Fibroblast of villous mesenchyme (primary cell): Measurements from ENCODE around the gene LMAN2. TPM values are rescaled to one million over a fixed set of nuclear protein-coding genes. Genes with fewer than 3 reads are reported as not detected.
"Not testable (repeated sequence)": the region's sequence is repeated elsewhere in the genome, so short reads cannot be mapped to it uniquely, and the experiment has no call there.

ENCODE experiments used
- DNase-seq: peaks from one replicate; pipeline ENCODE4 v3.0.0-alpha.2; 2010; ENCODE audit warnings: low read depth
- H3K4me3 ChIP-seq: 2 replicates; pipeline ENCODE4 v1.5.1; 2011; ENCODE audit warnings: low read depth, mild to moderate bottlenecking, low read length
- total RNA-seq: library from RNA; depleted of rRNA; stranded (reverse); fragments of >200 nt; gene quantifications from 2 replicates; pipeline ENCODE4 v1.2.3, GENCODE V29; 2012
- TF ChIP-seq, protein P1 (sequence below): IDR thresholded peaks from 2 replicates; pipeline ENCODE4 v1.5.1; 2012; ENCODE audit warnings: low read depth, mild to moderate bottlenecking, low read length; ENCODE audit not compliant: insufficient read depth

LMAN2 gene
- total RNA-seq, 1 donor: 284 TPM

DNA sequence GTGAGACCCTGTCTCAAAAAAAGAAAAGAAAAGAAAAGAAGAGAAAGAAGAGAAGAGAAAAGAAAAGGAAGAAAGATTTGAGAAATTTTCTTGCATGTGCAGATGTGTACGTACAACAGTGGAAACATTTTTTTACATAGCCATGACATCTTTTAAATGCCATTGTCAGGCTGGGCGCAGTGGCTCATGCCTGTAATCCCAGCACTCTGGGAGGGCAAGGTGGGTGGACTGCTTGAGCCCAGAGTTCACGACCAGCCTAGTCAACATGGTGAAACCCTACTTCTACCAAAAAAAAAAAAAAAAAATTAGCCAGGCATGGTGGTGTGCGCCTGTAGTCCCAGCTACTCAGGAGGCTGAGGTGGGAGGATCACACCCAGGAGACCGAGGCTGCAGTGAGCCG is 6.6 kb downstream of the LMAN2 start:
- no peak overlapping the region for H3K4me3 ChIP-seq
- TF ChIP-seq, protein P1, sequence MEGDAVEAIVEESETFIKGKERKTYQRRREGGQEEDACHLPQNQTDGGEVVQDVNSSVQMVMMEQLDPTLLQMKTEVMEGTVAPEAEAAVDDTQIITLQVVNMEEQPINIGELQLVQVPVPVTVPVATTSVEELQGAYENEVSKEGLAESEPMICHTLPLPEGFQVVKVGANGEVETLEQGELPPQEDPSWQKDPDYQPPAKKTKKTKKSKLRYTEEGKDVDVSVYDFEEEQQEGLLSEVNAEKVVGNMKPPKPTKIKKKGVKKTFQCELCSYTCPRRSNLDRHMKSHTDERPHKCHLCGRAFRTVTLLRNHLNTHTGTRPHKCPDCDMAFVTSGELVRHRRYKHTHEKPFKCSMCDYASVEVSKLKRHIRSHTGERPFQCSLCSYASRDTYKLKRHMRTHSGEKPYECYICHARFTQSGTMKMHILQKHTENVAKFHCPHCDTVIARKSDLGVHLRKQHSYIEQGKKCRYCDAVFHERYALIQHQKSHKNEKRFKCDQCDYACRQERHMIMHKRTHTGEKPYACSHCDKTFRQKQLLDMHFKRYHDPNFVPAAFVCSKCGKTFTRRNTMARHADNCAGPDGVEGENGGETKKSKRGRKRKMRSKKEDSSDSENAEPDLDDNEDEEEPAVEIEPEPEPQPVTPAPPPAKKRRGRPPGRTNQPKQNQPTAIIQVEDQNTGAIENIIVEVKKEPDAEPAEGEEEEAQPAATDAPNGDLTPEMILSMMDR: no peak
- no peak for DNase-seq

DNA sequence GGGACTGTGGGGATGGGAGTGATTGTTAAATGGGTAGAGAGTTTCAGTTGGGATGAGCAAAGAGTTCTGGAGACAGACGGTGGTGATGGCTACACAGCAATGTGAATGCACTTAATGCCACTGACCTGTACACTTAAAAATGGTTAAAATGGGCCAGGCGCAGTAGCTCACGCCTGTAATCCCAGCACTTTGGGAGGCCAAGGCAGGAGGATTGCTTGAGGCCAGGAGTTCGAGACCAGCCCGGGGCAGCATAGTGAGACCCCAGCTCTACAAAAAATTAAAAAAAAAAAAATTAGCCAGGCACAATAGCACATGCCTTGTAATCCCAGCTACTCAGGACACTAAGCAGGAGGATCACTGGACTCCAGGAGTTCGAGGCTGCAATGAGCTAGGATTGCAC is 7.7 kb downstream of the LMAN2 start:
- TF ChIP-seq, protein P1: no peak
- H3K4me3 ChIP-seq: no peak overlapping the region
- DNase-seq: no peak

DNA sequence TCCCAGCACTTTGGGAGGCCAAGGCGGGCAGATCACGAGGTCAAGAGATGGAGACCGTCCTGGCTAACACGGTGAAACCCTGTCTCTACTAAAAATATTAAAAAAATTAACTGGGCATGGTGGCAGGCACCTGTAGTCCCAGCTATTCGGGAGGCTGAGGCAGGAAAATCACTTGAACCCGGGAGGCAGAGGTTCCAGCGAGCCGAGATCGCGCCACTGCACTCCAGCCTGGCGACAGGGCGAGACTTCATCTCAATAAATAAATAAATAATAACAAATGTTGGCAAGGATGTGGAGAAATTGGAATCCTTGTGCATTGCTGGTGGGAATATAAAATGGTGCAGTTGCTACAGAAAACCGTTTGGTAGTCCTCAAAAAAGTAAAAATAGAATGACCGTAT is 8.5 kb downstream of the LMAN2 start:
- H3K4me3 ChIP-seq, DNase-seq: not testable (repeated sequence)

DNA sequence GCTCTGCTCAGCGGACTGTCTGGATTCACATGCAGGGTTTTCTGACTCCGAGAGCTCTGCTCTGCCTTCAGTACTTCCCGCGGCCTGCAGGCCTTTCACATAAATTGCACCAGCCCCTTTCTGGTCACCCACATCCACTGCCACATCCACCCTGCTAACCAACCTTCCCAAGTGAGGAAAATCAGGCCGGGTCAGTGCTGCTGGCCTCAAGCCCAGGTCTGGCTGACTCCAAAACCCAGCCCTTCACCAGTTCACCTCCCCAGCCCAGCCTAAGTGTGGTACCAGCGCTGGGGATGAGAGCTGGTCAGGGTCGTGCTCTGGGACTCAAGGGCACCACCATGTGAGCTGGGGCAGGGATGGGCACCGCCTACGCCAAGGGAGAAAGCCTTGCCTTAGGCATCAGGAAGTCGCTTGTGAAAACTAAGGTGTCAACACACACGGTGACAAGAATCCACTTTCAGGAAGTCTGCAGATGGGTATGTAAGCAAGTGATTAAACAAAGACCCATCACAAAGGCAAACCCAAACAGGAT is 12.3 kb downstream of the LMAN2 start:
- TF ChIP-seq, protein P1: no peak
- no peak overlapping the region for H3K4me3 ChIP-seq
- DNase-seq: peak; percentile 22

DNA sequence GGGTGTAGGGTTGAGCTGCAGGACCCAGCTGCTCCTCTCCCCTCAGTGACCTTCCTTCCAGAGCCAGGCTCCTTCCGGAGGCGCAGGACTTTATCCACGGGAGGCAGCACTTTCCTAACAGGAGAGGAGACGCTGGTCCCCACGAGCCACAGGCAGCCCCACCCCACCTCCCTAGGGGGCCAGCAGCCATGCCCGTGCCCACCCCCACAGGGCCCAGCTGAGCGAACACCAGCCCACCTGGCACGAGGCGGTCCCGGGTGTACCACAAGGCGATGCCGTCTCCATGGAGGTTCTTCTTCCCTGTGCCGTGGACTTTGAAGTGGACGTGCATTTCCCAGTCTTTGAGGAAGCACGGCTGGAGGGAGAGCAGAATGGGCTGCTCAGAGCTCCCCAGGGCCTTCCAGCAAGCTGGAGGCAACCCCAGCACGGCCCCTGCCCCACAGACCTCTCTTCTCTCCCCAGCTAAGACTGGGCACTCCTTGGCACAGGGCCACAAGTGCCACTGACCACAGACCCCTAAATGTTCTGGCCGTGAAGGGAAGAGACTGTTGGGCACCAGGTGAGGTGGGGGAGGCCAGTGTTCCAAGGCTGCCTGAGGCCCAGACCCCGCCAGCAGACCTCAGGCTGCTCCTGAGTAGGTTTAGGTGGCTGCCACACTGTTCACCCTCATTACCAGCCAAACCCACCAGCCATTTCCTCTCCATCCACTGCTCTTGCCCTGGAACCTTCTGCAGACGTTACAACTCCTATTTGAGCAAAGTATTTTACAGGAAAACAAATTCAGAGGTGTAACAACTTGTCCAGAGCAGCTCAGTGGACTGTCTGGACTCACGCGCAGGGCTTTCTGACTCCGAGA is 13.0 kb downstream of the LMAN2 start:
- H3K4me3 ChIP-seq: no peak overlapping the region
- no peak for DNase-seq
- TF ChIP-seq, protein P1: no peak

DNA sequence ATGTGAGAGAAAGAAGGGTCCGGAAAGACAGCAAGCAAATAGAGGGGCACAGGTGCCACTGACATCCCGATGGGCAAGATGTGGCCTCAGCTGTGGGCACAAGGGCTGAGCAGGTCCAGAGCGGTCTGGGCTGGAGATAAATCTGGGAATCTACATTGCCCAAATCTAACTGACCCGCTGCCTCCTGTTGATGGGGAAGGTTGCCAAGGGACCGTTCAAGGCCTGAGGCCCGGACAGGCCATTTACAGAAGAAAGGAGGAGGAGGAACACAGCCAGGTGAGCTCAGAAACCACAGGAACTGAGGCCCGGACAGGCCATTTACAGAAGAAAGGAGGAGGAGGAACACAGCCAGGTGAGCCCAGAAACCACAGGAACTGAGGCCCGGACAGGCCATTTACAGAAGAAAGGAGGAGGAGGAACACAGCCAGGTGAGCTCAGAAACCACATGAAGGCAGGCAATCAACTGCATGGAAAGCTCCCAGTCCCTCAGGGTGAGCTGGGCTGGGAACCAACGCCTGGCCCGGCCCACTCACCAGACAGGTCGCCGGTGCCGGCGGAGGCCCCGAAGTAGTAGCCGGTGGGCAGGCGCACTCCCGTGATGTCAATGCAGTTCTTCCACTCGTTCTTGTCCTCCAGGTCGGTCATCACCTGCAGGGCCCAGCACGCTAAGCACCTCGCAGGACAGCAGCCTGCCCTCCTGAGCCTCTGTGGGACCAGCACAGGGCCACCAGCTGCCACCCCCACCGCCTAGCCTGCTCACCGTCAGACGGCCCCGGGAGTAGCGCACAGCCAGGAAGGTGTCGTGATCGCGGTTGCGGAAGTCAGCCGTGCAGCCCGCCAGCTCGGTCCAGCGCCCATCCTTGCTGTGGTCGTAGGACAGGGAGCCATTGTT is 14.6 kb downstream of the LMAN2 start:
- no peak overlapping the region for H3K4me3 ChIP-seq
- TF ChIP-seq, protein P1: no peak
- DNase-seq: no peak

DNA sequence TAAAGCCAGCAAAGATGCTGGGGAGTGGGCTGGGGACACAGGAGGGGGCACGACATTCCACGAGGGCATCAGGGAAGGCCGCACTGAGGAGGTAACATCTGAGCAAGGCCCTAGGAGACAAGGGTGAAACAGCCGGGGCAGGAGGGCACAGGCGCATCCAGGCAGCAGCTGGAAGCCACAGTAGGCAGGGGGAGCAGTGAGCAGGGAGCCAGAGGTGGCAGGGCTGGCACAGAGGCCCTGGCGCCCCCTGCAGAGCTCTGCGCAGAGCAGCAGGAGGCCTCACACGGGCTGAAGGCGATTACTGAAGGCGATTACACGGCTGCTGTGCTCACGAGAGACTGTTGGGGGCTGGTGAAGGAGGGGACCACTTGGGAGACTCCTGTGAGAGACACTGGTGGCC is 15.4 kb downstream of the LMAN2 start:
- DNase-seq: no peak
- no peak overlapping the region for H3K4me3 ChIP-seq

More for the DNA sequence above, 15.4 kb downstream of the LMAN2 start:
- TF ChIP-seq, protein P1: peak; percentile 38
